HG03159 (cell line): Measurements from ENCODE around the gene NECAB2.
"Not testable (repeated sequence)": the region's sequence is repeated elsewhere in the genome, so short reads cannot be mapped to it uniquely, and the experiment has no call there.

ENCODE experiments used
- ATAC-seq: cut with Tn5 transposase; IDR thresholded peaks from one replicate; pipeline ENCODE4 v1.9.1; 2021; ENCODE audit warnings: mild to moderate bottlenecking, moderate library complexity; ENCODE audit not compliant: unreplicated experiment

NECAB2 gene

GRCh38 chr16:83935858-83936255 is 32.2 kb upstream of the NECAB2 start:
- no peak for ATAC-seq

GRCh38 chr16:83936581-83937165 is 31.4 kb upstream of the NECAB2 start:
- ATAC-seq, result no peak

- no peak for ATAC-seq
Measured at GRCh38 chr16:83937267-83937666, 30.8 kb upstream of the NECAB2 start.

GRCh38 chr16:83937922-83938885 is 29.8 kb upstream of the NECAB2 start:
- no peak for ATAC-seq

- no peak for ATAC-seq
Measured at GRCh38 chr16:83939266-83939855, 28.7 kb upstream of the NECAB2 start.

- ATAC-seq, result no peak
Measured at GRCh38 chr16:83940119-83940518, 27.9 kb upstream of the NECAB2 start.

- no peak for ATAC-seq
Measured at GRCh38 chr16:83940630-83941378, 27.2 kb upstream of the NECAB2 start.

- ATAC-seq, result not testable (repeated sequence)
Measured at GRCh38 chr16:83941546-83941945, 26.5 kb upstream of the NECAB2 start.

- no peak for ATAC-seq
Measured at GRCh38 chr16:83942074-83942473, 26.0 kb upstream of the NECAB2 start.

- no peak for ATAC-seq
Measured at GRCh38 chr16:83942815-83943515, 25.1 kb upstream of the NECAB2 start.

- no peak for ATAC-seq
Measured at GRCh38 chr16:83943516-83944050, 24.5 kb upstream of the NECAB2 start.

GRCh38 chr16:83945587-83945986 is 22.5 kb upstream of the NECAB2 start:
- no peak for ATAC-seq

- no peak for ATAC-seq
Measured at GRCh38 chr16:83946154-83946780, 21.8 kb upstream of the NECAB2 start.

GRCh38 chr16:83946781-83947566 is 21.1 kb upstream of the NECAB2 start:
- no peak for ATAC-seq

GRCh38 chr16:83947642-83948234 is 20.3 kb upstream of the NECAB2 start:
- ATAC-seq, result no peak

GRCh38 chr16:83948914-83949723 is 18.9 kb upstream of the NECAB2 start:
- no peak for ATAC-seq

- no peak for ATAC-seq
Measured at GRCh38 chr16:83949724-83950001, 18.4 kb upstream of the NECAB2 start.

- ATAC-seq, result not testable (repeated sequence)
Measured at GRCh38 chr16:83950862-83951399, 17.1 kb upstream of the NECAB2 start.
